Nephron (organoid): Measurements from ENCODE around the gene TMEM242.
A peak's percentile ranks its signal among the peaks of the same experiment; 100 is the strongest.

Experiments
- H3K27ac Mint-ChIP-seq, 3 experiments: 2 replicates each; pipeline ENCODE4 v1.8.0; 2020; ENCODE audit warnings: mixed read lengths in 3 of 3, mild to moderate bottlenecking in 2 of 3, moderate library complexity in 1 of 3
- H3K27me3 Mint-ChIP-seq: 2 replicates; pipeline ENCODE4 v1.8.0; 2021; ENCODE audit warnings: low read depth, mild to moderate bottlenecking, moderate library complexity, mixed read lengths
- H3K36me3 Mint-ChIP-seq: 2 replicates; pipeline ENCODE4 v1.8.0; 2020; ENCODE audit warnings: low read depth, mixed read lengths
- H3K4me1 Mint-ChIP-seq: 2 replicates; pipeline ENCODE4 v1.8.0; 2020; ENCODE audit warnings: mixed read lengths
- H3K4me3 Mint-ChIP-seq, 3 experiments: 2 replicates each; pipeline ENCODE4 v1.8.0; 2020; ENCODE audit warnings: mild to moderate bottlenecking in 3 of 3, mixed read lengths in 3 of 3, moderate library complexity in 2 of 3
- H3K9me3 Mint-ChIP-seq: 2 replicates; pipeline ENCODE4 v1.8.0; 2020; ENCODE audit warnings: mixed read lengths
- CTCF ChIP-seq, 3 experiments: fragments of 200-600 bp; sonication (generic); IDR thresholded peaks; one replicate each; pipeline ENCODE4 v1.5.0; 2021; ENCODE audit warnings: antibody characterized with exemption in 3 of 3; ENCODE audit not compliant: unreplicated experiment in 3 of 3

The TMEM242 gene

GRCh38 chr6:157284738-157285421 is 38.4 kb downstream of the TMEM242 start:
- Mint-ChIP-seq H3K9me3 (no peaks in the 10 kb centered on the region), H3K27ac (no peak overlapping the region), H3K27me3 (no peaks in the 10 kb centered on the region), H3K4me3 (no peak overlapping the region), H3K4me1 (no peaks in the 10 kb centered on the region), H3K36me3 (peaks cover 11% of the 10 kb centered on the region)
- no peak for TF ChIP-seq CTCF (IDR thresholded peaks at IDR 0.05; ENCODE audit: unreplicated experiment in 3 of 3)

GRCh38 chr6:157283900-157284737 is 39.2 kb downstream of the TMEM242 start:
- Mint-ChIP-seq H3K27me3 (no peaks in the 10 kb centered on the region), H3K4me3 (no peak overlapping the region), H3K9me3 (no peaks in the 10 kb centered on the region), H3K27ac (no peak overlapping the region), H3K4me1 (no peaks in the 10 kb centered on the region), H3K36me3 (peaks cover 11% of the 10 kb centered on the region)
- no peak for TF ChIP-seq CTCF (IDR thresholded peaks at IDR 0.05; ENCODE audit: unreplicated experiment in 3 of 3)

GRCh38 chr6:157283330-157283898 is 39.9 kb downstream of the TMEM242 start:
- H3K9me3 Mint-ChIP-seq: no peaks in the 10 kb centered on the region
- peaks cover 9% of the 10 kb centered on the region for H3K36me3 Mint-ChIP-seq
- peaks cover 3% of the 10 kb centered on the region for H3K27me3 Mint-ChIP-seq
- H3K27ac Mint-ChIP-seq: no peak overlapping the region
- H3K4me1 Mint-ChIP-seq: no peaks in the 10 kb centered on the region
- no peak overlapping the region for H3K4me3 Mint-ChIP-seq
- no peak for TF ChIP-seq CTCF (IDR thresholded peaks at IDR 0.05; ENCODE audit: unreplicated experiment in 3 of 3)

- peaks cover 4% of the 10 kb centered on the region for H3K36me3 Mint-ChIP-seq
- H3K9me3 Mint-ChIP-seq: no peaks in the 10 kb centered on the region
- peak overlapping the region in 1 of 3 experiments; percentile 29 for H3K27ac Mint-ChIP-seq
- TF ChIP-seq CTCF (IDR thresholded peaks at IDR 0.05; ENCODE audit: unreplicated experiment in 3 of 3): no peak
- no peaks in the 10 kb centered on the region for H3K4me1 Mint-ChIP-seq
- no peak overlapping the region for H3K4me3 Mint-ChIP-seq
- H3K27me3 Mint-ChIP-seq: peaks cover 9% of the 10 kb centered on the region
Measured at GRCh38 chr6:157282284-157282683, 41.0 kb downstream of the TMEM242 start.

GRCh38 chr6:157281570-157281969 is 41.7 kb downstream of the TMEM242 start:
- H3K4me3 Mint-ChIP-seq: no peak overlapping the region
- no peaks in the 10 kb centered on the region for H3K4me1 Mint-ChIP-seq
- no peaks in the 10 kb centered on the region for H3K9me3 Mint-ChIP-seq
- peaks cover 16% of the 10 kb centered on the region for H3K27me3 Mint-ChIP-seq
- no peak overlapping the region for H3K27ac Mint-ChIP-seq
- TF ChIP-seq CTCF (IDR thresholded peaks at IDR 0.05; ENCODE audit: unreplicated experiment in 3 of 3): no peak
- H3K36me3 Mint-ChIP-seq: peaks cover 4% of the 10 kb centered on the region
